AG04449 (cell line): ENCODE data around the gene CORO1C.
A peak's percentile ranks its signal among the peaks of the same experiment; 100 is the strongest.

ENCODE experiments used
- CTCF ChIA-PET: fragments of 350-600 bp; formaldehyde crosslinking; extraction: SDS; loops from one replicate; lab custom pipeline; 2021; ENCODE audit warnings: antibody characterized with exemption; lab: Yijun Ruan, JAX
- POLR2A ChIA-PET: fragments of 400-600, 350-600 bp; formaldehyde crosslinking; extraction: SDS; loops from one replicate; lab custom pipeline; 2020; ENCODE audit warnings: antibody characterized with exemption, inconsistent platforms; lab: Yijun Ruan, JAX
- DNase-seq: peaks from one replicate; pipeline ENCODE4 v3.0.0-alpha.2; 2010; ENCODE audit warnings: low read depth, low spot score
- H3K4me3 ChIP-seq: 2 replicates; pipeline ENCODE4 v1.5.1; 2011; ENCODE audit warnings: low read depth, mild to moderate bottlenecking, control low read depth, low read length
- TF ChIP-seq, protein P1 (sequence below): IDR thresholded peaks from one replicate; pipeline ENCODE4 v1.5.1; 2011; ENCODE audit warnings: mild to moderate bottlenecking, moderate library complexity, low read length, control low read depth, inconsistent platforms; ENCODE audit not compliant: insufficient read depth; ENCODE audit errors: missing control alignments

The CORO1C gene

GRCh38 chr12:108650083-108650482 lies 81.2 kb downstream of the CORO1C start:
- CTCF ChIA-PET: interaction anchor here (0.7 to 4.2 kb wide), 5 partner anchors 11 to 86 kb away, joined by 3 to 37 read pairs (median 3); no protein-coding TSS in a partner anchor

DNA sequence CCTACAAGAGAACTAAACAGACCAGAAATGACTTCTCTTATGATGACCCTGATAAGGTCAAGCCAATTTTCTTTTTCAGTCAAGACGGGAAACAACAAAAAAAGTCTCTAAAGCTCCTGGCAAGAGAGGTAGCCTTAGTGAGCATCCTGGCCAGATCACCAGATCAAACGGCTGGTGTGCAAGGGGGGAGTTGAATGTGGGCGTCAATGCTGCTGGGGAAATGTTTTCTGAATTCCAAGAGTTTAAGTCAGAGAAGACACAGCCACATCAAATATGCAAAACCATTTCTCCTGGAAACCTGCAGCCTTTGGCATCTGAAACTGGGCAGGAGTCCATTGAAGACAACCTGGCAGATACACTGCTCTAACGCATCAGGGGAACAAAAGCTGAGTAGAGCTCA lies 81.6 kb downstream of the CORO1C start:
- TF ChIP-seq, protein P1, sequence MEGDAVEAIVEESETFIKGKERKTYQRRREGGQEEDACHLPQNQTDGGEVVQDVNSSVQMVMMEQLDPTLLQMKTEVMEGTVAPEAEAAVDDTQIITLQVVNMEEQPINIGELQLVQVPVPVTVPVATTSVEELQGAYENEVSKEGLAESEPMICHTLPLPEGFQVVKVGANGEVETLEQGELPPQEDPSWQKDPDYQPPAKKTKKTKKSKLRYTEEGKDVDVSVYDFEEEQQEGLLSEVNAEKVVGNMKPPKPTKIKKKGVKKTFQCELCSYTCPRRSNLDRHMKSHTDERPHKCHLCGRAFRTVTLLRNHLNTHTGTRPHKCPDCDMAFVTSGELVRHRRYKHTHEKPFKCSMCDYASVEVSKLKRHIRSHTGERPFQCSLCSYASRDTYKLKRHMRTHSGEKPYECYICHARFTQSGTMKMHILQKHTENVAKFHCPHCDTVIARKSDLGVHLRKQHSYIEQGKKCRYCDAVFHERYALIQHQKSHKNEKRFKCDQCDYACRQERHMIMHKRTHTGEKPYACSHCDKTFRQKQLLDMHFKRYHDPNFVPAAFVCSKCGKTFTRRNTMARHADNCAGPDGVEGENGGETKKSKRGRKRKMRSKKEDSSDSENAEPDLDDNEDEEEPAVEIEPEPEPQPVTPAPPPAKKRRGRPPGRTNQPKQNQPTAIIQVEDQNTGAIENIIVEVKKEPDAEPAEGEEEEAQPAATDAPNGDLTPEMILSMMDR: no peak
- POLR2A ChIA-PET: interaction anchor here (0.8 to 1.6 kb wide), 8 partner anchors 9 to 184 kb away, joined by 3 to 6 read pairs (median 4); partner anchors contain the start of gene ISCU
- H3K4me3 ChIP-seq: no peak overlapping the region
- CTCF ChIA-PET: interaction anchor here (0.7 to 4.2 kb wide), 5 partner anchors 10 to 85 kb away, joined by 3 to 37 read pairs (median 3); no protein-coding TSS in a partner anchor
- peak; percentile 59 for DNase-seq

More at GRCh38 chr12:108650083-108650482, 81.2 kb downstream of the CORO1C start:
- H3K4me3 ChIP-seq: no peak overlapping the region
- POLR2A ChIA-PET: interaction anchor here (0.9 to 1.6 kb wide), 7 partner anchors 9 to 183 kb away, joined by 3 to 6 read pairs (median 5); partner anchors contain the start of gene ISCU
- TF ChIP-seq, protein P1: no peak
- no peak for DNase-seq

DNA sequence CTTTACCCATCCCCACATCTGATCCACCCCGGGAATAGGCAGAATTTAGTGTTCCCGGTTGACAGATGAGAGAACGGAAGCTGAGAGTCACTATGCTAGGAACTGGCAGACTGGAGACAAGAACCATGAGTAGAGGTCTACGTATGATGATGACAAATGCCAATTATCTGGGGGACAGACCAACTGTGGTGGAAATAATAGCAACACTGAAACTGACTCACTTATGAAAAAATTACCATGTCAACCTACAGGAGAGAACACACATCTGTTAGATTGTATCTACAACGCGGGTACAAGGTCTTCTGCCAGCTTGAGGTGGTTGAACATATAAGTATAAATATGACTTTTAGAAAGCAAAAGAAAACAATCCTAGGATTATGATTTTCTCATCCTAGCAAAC lies 82.2 kb downstream of the CORO1C start:
- H3K4me3 ChIP-seq: no peak overlapping the region
- ChIA-PET CTCF (interaction anchor here (1.0 to 3.4 kb wide), 3 partner anchors 12 to 155 kb away, joined by 3 to 11 read pairs (median 4); no protein-coding TSS in a partner anchor), POLR2A (interaction anchor here (0.8 to 1.6 kb wide), 5 partner anchors 8 to 184 kb away, joined by 3 to 6 read pairs (median 5); no protein-coding TSS in a partner anchor)
- peak; percentile 42 for DNase-seq
- TF ChIP-seq, protein P1: no peak

- no peak for DNase-seq
- no peak overlapping the region for H3K4me3 ChIP-seq
- ChIA-PET POLR2A (interaction anchor here (1.6 kb wide), 1 partner anchor 8 kb away, joined by 5 read pairs; no protein-coding TSS in a partner anchor), CTCF (interaction anchor here (0.9 to 4.1 kb wide), 6 partner anchors 9 to 156 kb away, joined by 4 to 22 read pairs (median 4); no protein-coding TSS in a partner anchor)
- TF ChIP-seq, protein P1: no peak
Observed at GRCh38 chr12:108648371-108648770, 82.9 kb downstream of the CORO1C start.

GRCh38 chr12:108647585-108648287 lies 83.6 kb downstream of the CORO1C start:
- no peak overlapping the region for H3K4me3 ChIP-seq
- ChIA-PET CTCF (interaction anchor here (0.9 to 4.1 kb wide), 7 partner anchors 8 to 156 kb away, joined by 3 to 22 read pairs (median 4); no protein-coding TSS in a partner anchor), POLR2A (no interaction called here)
- no peak for DNase-seq
- TF ChIP-seq, protein P1: no peak
